Measurements from ENCODE around the gene FASTKD1. TPM values are rescaled to one million over a fixed set of nuclear protein-coding genes. Genes with fewer than 3 reads are reported as not detected.
"Not testable (repeated sequence)": the region's sequence is repeated elsewhere in the genome, so short reads cannot be mapped to it uniquely, and the experiment has no call there.

Gene FASTKD1
- total RNA-seq, 6 experiments from 2014 or later: 15.3 to 20.4 (median 17.2) TPM

DNA sequence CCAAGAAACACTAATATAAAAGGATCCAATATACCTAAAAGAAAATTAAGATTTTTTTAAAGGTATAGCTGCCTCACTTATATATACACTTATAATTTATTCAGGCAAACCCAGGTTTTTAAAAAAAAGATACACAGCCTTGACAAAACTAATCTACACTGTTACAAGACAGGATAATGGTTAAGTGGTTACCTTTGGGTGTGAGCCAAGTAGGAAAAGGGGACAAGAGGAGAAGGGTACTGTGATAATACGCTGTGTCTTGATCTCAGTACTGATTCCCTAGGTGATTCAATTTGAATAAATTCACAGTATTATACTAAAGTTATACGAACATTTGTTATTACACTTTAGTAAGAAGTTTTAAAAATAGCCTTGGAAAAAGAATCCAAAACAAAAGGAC, 33.5 kb downstream of the FASTKD1 start:
- Mint-ChIP-seq H3K36me3 (ENCODE audit: low read depth) (peaks cover 4% of the 10 kb centered on the region; the same call in 1 of the 2 replicates), H3K4me1 (ENCODE audit: low read depth) (no peaks in the 10 kb centered on the region)

DNA sequence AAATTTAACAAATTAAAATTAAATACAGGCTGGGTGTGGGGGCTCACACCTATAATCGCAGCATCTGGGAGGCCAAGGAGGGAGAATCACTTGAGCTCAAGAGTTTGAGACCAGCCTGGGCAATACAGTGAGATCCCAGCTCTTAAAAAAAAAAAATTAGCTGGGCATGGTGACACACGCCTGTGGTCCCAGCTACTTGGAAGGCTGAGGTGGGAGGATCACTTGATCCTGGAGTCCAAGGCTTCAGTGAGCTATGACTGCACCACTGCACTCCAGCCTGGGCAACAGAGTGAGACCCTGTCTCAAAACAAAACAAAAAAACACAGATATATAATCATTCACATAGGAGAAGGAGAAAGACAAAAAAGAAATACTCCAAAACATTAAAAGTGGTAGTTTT, 34.2 kb downstream of the FASTKD1 start:
- H3K4me1 Mint-ChIP-seq (ENCODE audit: low read depth); H3K36me3 Mint-ChIP-seq (ENCODE audit: low read depth); H3K27me3 Mint-ChIP-seq (ENCODE audit: insufficient read depth); H3K27ac Mint-ChIP-seq; H3K4me3 Mint-ChIP-seq; H3K9me3 Mint-ChIP-seq; DNase-seq: not testable (repeated sequence)

More for the DNA sequence above, 33.5 kb downstream of the FASTKD1 start:
- TF ChIP-seq, protein P1, sequence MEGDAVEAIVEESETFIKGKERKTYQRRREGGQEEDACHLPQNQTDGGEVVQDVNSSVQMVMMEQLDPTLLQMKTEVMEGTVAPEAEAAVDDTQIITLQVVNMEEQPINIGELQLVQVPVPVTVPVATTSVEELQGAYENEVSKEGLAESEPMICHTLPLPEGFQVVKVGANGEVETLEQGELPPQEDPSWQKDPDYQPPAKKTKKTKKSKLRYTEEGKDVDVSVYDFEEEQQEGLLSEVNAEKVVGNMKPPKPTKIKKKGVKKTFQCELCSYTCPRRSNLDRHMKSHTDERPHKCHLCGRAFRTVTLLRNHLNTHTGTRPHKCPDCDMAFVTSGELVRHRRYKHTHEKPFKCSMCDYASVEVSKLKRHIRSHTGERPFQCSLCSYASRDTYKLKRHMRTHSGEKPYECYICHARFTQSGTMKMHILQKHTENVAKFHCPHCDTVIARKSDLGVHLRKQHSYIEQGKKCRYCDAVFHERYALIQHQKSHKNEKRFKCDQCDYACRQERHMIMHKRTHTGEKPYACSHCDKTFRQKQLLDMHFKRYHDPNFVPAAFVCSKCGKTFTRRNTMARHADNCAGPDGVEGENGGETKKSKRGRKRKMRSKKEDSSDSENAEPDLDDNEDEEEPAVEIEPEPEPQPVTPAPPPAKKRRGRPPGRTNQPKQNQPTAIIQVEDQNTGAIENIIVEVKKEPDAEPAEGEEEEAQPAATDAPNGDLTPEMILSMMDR (IDR thresholded peaks at IDR 0.05): no peak
- no peaks in the 10 kb centered on the region for H3K9me3 Mint-ChIP-seq
- H3K27ac Mint-ChIP-seq: no peak overlapping the region
- H3K4me3 Mint-ChIP-seq: no peak overlapping the region
- DNase-seq: no peak
- H3K27me3 Mint-ChIP-seq (ENCODE audit: insufficient read depth): peaks cover 1% of the 10 kb centered on the region; the same call in 1 of the 2 replicates

DNA sequence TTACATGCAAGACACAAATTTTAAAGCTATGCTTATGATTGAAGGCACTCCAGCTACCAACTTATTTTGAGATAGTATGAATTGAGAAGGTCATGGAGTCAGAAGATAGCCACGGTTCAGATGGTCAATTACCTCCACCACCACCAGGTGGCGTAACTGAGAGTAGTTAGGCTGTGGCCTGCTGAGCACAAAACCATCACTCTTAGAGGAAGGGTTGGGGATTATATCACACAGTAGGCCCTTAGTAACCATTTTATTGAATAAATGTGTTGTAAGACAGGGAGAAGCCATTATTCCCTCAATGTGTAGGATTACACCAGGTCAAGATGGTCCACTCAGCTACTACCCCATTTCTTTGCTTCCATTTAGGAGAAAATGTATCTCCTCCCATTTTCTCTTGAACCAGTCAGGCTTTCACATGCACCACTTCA, 45.4 kb downstream of the FASTKD1 start:
- peak; percentile 43 for DNase-seq
- peaks cover 9% of the 10 kb centered on the region for H3K4me1 Mint-ChIP-seq (ENCODE audit: low read depth)
- no peak overlapping the region for H3K27ac Mint-ChIP-seq
- H3K36me3 Mint-ChIP-seq (ENCODE audit: low read depth): no peaks in the 10 kb centered on the region
- H3K9me3 Mint-ChIP-seq: no peaks in the 10 kb centered on the region
- no peaks in the 10 kb centered on the region for H3K27me3 Mint-ChIP-seq (ENCODE audit: insufficient read depth)
- H3K4me3 Mint-ChIP-seq: no peak overlapping the region
- TF ChIP-seq, protein P1 (IDR thresholded peaks at IDR 0.05): peak; percentile 98

DNA sequence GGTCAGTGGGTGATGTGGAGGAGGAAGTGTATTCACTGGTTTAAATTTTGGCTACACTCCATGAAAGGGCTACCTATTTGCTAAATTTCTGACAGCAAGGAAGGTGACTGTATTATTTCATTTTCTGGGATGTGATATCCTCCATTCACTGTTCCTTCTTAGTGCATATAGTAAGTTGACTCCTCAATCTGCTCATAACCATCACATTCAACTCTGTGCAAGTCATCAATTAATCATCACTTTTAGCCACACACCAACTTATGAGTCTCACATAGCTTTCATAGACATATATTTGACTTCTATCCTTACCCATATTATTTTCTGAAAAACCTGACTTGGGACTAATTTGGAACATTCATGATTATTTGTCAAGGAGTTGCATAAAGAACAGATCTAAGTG, 47.2 kb downstream of the FASTKD1 start:
- Mint-ChIP-seq H3K27ac (no peak overlapping the region), H3K4me1 (ENCODE audit: low read depth) (peaks cover 9% of the 10 kb centered on the region), H3K9me3 (no peaks in the 10 kb centered on the region), H3K4me3 (no peak overlapping the region), H3K36me3 (ENCODE audit: low read depth) (no peaks in the 10 kb centered on the region), H3K27me3 (ENCODE audit: insufficient read depth) (no peaks in the 10 kb centered on the region)
- no peak for DNase-seq
- TF ChIP-seq, protein P1 (IDR thresholded peaks at IDR 0.05): no peak

DNA sequence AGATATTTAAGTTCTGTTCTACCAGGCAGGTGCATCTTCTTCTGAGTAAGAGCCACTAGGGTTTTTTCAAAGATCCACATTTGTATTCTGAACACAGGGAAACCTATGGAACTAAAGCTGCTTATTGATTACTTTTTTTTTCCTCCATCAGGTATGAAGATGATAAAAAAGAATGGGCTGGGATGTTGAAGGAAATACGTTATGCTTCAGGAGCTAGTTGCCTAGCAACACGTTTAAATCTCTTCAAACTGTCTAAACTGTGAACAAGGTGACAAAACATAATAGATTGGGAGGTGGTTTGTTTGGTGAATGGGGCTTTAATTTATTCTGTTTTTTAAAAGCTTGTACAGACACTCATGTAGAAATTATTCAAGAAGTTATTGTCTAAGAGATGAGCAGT, 48.2 kb downstream of the FASTKD1 start:
- H3K36me3 Mint-ChIP-seq (ENCODE audit: low read depth): no peaks in the 10 kb centered on the region

DNA sequence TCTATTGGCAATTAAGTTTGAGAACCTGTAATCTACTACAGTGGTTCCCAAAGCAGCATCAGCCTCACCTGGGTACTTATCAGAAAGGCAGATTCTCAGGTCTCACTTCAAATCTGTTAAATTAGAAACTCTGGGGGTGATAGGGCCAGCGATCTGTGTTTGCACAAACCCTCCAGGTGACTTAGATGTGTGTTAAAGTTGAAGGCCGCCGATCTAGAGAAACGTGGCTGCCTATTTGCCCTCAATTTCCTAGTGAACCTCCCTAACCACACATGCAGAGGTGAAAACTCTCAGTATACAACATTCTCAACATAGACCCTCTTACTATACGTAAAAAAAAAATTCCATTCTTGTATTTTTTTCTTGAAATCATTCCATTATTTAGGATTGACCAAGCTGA, 50.0 kb downstream of the FASTKD1 start:
- no peak for DNase-seq
- TF ChIP-seq, protein P1 (IDR thresholded peaks at IDR 0.05): no peak
- Mint-ChIP-seq H3K4me3 (no peak overlapping the region), H3K27ac (no peak overlapping the region), H3K9me3 (no peaks in the 10 kb centered on the region), H3K4me1 (ENCODE audit: low read depth) (peaks cover 9% of the 10 kb centered on the region), H3K36me3 (ENCODE audit: low read depth) (no peaks in the 10 kb centered on the region), H3K27me3 (ENCODE audit: insufficient read depth) (no peaks in the 10 kb centered on the region)

More for the DNA sequence above, 48.2 kb downstream of the FASTKD1 start:
- peaks cover 9% of the 10 kb centered on the region for H3K4me1 Mint-ChIP-seq (ENCODE audit: low read depth)
- H3K4me3 Mint-ChIP-seq: no peak overlapping the region
- no peaks in the 10 kb centered on the region for H3K27me3 Mint-ChIP-seq (ENCODE audit: insufficient read depth)
- DNase-seq: no peak
- no peaks in the 10 kb centered on the region for H3K9me3 Mint-ChIP-seq
- no peak overlapping the region for H3K27ac Mint-ChIP-seq
- TF ChIP-seq, protein P1 (IDR thresholded peaks at IDR 0.05): no peak

All from HFFc6 (cell line).